Loucy (cell line): ENCODE results near the gene LIMK2.

ENCODE experiments used
- CTCF ChIP-seq: fragments of 200-600 bp; sonication (generic); conservative IDR thresholded peaks from 2 replicates; pipeline ENCODE4 v1.5.1; 2014; ENCODE audit warnings: mild to moderate bottlenecking, antibody characterized with exemption, low read length
- EZH2phosphoT487 ChIP-seq: fragments of 200-600 bp; IDR thresholded peaks from 2 replicates; pipeline ENCODE4 v1.6.1; 2018; ENCODE audit warnings: antibody characterized with exemption, mild to moderate bottlenecking, moderate library complexity, borderline replicate concordance

GRCh38 chr22:31277741-31278140 is 65.6 kb downstream of the LIMK2 start:
- TF ChIP-seq CTCF: no peak
- no peak for TF ChIP-seq EZH2phosphoT487
